Islet of Langerhans (tissue), 1 donor: Measurements from ENCODE around the gene PPP2R2B.

ENCODE experiments used
- FAIRE-seq: peaks from one replicate; lab custom pipeline; 2011; peaks lifted over from hg19 to GRCh38; lab: Jason Lieb, UNC

Gene PPP2R2B

DNA sequence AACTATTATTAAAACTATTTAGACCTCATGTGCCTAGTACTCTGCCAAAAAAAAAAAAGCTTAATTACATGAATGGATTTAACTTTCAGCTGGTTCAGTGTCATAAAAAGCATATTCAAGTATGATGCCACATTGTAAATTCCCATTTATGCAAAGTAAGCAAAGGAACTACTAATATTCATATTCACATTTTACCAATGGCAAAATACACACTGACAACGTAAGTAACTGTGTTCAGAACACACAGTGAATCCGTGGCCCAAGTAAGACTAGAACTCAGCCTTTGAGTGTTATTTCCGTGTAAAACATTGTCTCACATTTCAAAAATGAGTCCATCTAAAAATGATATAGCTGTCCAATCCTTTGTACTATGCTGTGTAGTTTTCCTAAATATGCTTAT is 56.8 kb downstream of the PPP2R2B start:
- no peak for FAIRE-seq

DNA sequence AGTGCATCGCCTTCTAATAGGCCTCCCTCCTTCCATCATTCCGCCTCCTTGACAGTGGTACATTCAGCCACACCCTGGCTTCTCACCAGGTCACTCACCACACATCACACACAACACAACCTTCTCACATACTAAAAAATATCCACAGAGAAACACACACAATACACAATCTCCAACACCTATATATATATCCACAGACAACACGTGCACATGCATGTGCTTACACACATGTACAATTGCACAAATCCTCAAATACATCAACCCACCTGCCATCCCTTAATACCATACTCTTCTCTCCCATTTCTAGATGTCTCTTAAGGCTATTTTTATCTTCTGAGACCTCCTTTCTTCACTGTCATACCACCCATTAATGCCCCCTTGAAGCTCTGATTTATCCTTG is 57.6 kb downstream of the PPP2R2B start:
- FAIRE-seq = no peak

DNA sequence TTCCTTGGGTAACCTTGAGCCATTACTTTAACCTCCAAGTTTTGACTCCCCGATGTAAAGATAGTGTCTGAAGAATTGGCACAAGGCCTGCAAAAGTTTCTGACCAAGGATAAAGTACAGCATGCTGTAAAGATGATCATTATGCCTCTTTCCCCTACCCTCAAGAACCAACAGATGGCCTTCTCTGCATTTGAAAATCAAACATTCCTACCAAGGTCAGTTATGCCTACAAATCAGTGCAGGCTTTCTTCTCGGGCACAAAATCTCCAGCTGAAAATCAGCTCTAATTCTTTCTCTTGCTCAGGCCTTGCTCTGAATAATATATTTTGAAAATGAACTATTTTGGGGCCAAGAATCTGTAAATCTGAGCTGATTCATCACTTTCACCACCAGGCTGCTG is 59.7 kb downstream of the PPP2R2B start:
- FAIRE-seq = no peak

GRCh38 chr5:146817973-146818372 is 60.6 kb downstream of the PPP2R2B start:
- no peak for FAIRE-seq

- no peak for FAIRE-seq
These were observed 61.7 kb downstream of the PPP2R2B start for GRCh38 chr5:146816775-146817387.

GRCh38 chr5:146815411-146815810 is 63.1 kb downstream of the PPP2R2B start:
- no peak for FAIRE-seq

DNA sequence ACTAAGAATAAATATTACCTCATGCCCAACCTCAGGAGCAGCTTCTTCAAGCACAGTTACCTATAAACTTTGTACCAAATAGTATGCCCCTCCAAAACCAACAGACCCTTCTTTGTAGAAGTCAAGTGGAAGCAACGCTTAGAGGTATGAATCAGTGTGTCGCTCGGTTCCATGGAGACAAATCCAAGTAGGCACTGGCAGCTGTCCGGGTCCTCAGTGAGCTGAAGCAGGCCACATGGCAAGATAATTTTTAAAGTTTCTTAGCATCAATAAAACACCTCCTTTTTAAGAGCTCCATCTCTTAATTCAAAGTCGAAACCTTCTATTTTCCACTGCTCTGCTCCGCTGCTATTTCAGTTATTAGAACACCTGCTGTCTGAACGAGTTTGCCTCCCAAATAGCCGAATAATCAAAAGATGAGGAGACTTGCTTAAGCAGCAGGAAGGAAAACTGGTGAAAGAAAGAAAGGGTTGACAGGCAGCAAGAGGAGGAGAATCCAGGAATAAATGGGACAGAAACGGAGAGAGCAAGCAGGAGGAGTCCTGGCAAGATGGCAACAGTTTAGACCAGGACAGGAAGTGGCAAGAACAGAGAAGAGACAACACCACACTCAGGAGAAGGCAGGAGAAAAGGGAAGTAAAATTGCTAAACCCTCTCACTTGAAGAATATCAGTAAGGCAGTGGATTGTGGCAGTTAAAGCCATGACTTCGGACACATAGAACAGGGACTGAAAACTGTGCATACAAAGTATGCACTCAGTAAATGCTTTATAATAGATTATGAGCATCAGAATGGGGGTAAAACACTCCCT is 65.0 kb downstream of the PPP2R2B start:
- no peak for FAIRE-seq

DNA sequence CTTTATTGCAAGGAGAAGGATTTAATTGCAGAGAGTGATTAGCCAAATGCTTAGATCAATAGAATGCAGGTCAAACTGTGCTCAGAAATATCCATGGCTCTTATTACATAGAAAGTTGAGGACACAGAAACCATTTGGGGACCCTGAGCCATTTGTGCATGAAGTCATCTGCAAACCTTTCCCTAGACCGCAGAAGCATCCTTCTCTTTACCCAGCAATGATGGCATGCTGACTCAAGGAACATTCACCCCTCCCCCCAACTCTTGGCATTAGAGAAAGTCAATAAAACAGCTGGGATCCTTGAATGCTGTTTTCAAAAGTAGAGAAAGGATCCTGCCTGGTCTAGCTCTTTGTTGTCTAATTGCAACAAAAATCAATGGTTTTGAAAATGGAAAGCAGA is 73.5 kb downstream of the PPP2R2B start:
- no peak for FAIRE-seq

DNA sequence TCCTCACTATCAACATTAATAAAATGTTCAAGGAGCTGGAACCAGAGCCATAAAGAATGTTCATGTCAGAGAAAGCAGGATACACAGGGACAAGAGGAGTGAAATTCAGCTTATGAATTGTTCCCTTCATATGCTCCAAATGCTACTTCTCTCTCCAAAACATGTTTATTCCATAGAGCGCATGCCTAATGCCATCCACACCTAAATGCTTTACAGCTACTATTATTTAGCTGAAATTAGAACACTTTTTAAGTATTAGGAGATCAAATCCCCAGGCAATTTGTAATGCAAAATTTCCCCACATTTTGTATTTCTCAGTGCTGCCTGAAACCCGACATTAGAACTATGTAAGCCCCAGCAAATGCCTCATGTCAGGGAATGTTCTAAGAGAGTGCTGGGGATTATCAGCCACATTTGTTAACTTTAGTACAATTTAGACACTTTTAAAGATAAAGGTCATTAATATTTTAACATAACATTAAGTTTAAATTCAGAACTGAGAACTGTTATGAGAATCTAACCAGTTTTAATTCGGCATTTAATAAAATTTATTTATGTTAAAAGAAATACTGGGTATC is 75.5 kb downstream of the PPP2R2B start:
- FAIRE-seq = no peak

DNA sequence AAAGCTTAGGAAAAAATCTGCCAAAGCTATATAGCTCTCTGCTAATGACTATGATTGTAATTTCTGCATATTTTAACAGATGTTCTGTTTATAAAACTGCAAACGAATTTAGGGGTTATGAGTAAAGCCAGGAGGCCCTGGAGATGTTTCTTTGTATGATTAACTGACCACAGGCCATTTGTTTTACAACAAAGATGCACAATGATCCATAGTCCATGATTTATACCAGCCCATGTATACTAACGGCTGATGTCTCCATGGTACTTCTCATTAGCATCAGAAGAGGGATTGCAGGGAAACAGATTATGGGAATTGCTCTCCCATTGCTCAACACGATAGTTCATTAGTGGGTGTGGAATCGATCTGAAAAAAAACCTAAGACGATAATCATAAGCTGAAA is 78.9 kb downstream of the PPP2R2B start:
- FAIRE-seq = no peak

- FAIRE-seq = no peak
These were observed 79.3 kb downstream of the PPP2R2B start for GRCh38 chr5:146799231-146799630.

DNA sequence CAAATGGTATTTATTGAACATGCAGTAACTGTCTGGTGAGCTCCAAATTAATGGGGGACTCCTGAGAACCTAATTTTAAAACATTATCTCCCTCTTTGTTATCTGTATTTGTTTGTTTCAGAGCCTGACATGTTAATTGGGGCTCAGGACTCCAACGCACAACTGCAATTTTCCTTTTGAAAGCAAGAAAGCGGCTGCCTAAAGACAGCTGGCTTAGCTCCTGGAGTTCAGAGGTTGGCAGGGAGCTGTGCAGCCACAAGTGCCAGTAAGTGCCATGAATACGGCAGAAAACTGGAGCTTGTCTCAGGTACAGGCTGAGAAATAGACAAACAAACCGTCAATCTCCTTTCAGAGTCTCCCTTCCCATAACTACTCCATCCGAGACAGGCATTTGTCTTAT is 80.9 kb downstream of the PPP2R2B start:
- FAIRE-seq = no peak

DNA sequence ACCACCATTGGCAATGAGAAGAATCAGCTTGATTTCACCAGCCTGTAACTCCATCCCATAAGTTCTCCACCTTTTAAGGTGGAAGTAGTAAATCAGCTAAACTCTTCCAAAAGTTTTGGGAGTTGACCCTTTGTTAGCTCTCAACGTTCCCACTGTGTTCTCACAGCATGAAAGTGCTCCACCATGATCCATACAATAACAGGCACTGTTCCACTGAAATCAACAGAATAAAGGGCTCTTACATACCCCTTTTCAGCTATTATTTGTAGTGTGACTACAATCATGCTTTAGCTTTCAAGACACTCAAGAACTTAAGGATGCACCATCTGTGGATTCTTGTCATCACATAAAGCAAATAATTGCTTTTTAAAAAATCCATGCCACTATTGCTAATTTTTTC is 81.6 kb downstream of the PPP2R2B start:
- no peak for FAIRE-seq

- FAIRE-seq = no peak
These were observed 82.4 kb downstream of the PPP2R2B start for GRCh38 chr5:146796144-146796543.

GRCh38 chr5:146794326-146795029 is 84.1 kb downstream of the PPP2R2B start:
- peak; percentile 94 for FAIRE-seq

GRCh38 chr5:146793709-146794108 is 84.8 kb downstream of the PPP2R2B start:
- FAIRE-seq = no peak

- FAIRE-seq = no peak
These were observed 87.1 kb downstream of the PPP2R2B start for GRCh38 chr5:146791471-146791870.

GRCh38 chr5:146789712-146790653 is 88.6 kb downstream of the PPP2R2B start:
- FAIRE-seq = no peak

GRCh38 chr5:146788898-146789297 is 89.7 kb downstream of the PPP2R2B start:
- no peak for FAIRE-seq

DNA sequence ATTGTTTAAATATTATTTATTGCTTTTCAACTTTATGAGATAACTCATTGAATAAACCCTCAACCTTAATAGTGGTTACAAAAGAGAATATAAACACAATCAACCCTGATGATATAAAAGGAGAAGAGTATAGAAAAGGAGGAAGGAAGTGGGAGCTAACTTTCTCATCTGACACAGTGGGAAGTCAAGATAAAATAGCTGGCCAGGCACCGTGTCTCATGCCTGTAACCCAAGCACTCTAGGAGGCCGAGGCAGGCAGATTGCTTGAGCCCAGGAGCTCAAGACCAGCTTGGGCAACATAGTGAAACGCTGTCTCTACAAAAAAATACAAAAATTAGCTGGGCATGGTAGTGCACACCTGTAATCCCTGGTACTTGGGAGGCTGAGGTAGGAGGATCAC is 93.5 kb downstream of the PPP2R2B start:
- no peak for FAIRE-seq

DNA sequence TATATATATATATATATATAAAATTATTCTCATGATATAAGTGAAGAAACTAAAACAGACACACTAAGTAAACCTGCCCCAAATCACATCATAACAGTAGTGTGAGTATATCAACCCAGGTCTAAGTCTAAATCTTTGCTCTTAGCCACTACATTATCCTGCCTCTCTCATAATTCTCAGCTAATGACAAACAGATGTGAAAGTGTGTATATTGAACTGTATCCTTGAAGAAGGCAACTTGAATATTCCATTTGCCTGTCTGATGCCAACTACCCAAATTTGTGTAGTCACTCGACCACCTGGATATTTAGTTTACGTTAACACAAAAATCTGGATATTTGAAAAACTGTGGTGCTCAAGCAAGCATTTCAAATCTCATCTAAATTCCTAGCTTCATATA is 97.4 kb downstream of the PPP2R2B start:
- FAIRE-seq = no peak
